D721Med (cell line): Measurements from ENCODE around the gene ZIC1.

Experiments
- DNase-seq: peaks from one replicate; pipeline ENCODE4 v3.0.0; 2011; ENCODE audit warnings: low spot score; ENCODE audit not compliant: insufficient read length
- FAIRE-seq: peaks from 2 replicates; lab custom pipeline; 2011; peaks lifted over from hg19 to GRCh38; lab: Jason Lieb, UNC
- TF ChIP-seq, protein P1 (sequence below): IDR thresholded peaks from 2 replicates; pipeline ENCODE4 v1.5.1; 2012; ENCODE audit warnings: mild to moderate bottlenecking, control low read depth; ENCODE audit not compliant: insufficient read depth; ENCODE audit errors: missing control alignments

The ZIC1 gene

DNA sequence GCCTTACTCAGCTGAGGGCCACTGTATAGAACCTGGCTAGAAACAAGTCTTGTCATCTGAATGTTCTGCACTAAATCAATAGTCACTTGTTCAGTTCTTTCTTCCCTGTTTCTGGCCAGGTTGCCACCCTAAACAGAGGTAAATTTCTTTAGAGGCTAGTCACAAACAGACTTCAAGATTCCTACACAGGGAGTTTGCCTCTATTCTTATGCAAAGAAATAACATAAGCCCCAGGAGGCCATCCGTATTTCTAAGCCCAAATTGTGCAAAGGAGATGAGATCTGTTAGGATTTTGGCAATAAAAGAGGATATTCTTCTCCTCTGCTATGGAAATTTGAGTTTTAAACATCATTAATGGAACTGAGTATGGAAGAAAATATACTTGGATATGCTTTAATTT, 7.7 kb upstream of the ZIC1 start:
- FAIRE-seq (no peak), DNase-seq (no peak)
- TF ChIP-seq, protein P1, sequence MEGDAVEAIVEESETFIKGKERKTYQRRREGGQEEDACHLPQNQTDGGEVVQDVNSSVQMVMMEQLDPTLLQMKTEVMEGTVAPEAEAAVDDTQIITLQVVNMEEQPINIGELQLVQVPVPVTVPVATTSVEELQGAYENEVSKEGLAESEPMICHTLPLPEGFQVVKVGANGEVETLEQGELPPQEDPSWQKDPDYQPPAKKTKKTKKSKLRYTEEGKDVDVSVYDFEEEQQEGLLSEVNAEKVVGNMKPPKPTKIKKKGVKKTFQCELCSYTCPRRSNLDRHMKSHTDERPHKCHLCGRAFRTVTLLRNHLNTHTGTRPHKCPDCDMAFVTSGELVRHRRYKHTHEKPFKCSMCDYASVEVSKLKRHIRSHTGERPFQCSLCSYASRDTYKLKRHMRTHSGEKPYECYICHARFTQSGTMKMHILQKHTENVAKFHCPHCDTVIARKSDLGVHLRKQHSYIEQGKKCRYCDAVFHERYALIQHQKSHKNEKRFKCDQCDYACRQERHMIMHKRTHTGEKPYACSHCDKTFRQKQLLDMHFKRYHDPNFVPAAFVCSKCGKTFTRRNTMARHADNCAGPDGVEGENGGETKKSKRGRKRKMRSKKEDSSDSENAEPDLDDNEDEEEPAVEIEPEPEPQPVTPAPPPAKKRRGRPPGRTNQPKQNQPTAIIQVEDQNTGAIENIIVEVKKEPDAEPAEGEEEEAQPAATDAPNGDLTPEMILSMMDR, result no peak

DNA sequence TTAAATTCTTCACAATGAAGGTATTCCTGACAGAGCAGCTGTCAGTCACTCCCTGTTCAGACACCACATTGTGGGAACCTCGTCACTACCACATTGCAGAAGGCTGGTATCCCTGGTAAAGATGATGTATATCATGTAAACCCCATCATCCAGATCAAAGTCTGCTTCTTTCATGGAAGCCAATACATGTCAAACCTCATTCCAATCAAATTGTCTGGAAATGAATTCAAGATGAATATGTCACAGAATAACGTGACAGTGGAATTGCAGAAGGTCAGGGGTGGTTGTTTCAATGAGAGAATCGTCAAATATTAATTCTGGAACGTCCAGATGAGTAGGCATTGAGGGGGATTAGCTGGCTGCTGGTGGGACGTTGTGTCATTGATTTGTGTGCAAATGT, 7.0 kb upstream of the ZIC1 start:
- FAIRE-seq, result no peak
- TF ChIP-seq, protein P1, result no peak
- no peak for DNase-seq

- DNase-seq, result no peak
- no peak for FAIRE-seq
- TF ChIP-seq, protein P1, result no peak
These were observed 5.7 kb upstream of the ZIC1 start for GRCh38 chr3:147403511-147403910.

- TF ChIP-seq, protein P1, result no peak
- DNase-seq (no peak), FAIRE-seq (no peak)
These were observed 5.0 kb upstream of the ZIC1 start for GRCh38 chr3:147404000-147404799.

- TF ChIP-seq, protein P1, result no peak
- no peak for FAIRE-seq
- no peak for DNase-seq
These were observed 4.3 kb upstream of the ZIC1 start for GRCh38 chr3:147404800-147405230.

- TF ChIP-seq, protein P1, result no peak
- DNase-seq (no peak), FAIRE-seq (no peak)
These were observed 3.7 kb upstream of the ZIC1 start for GRCh38 chr3:147405231-147406027.
